A549 (cell line): ENCODE measurements around the gene MACC1.

ENCODE experiments used
- CHD2 ChIP-seq: fragments of 150-350 bp; IDR thresholded peaks from 2 replicates; pipeline ENCODE4 v1.6.1; 2014; ENCODE audit warnings: low read length; ENCODE audit not compliant: partially characterized antibody
- CTCF ChIP-seq: fragments of >200 bp; sonication (Bioruptor Twin); formaldehyde crosslinking; IDR thresholded peaks from 3 replicates; pipeline ENCODE4 v1.5.1; 2016
- E2F6 ChIP-seq: IDR thresholded peaks from 2 replicates; pipeline ENCODE4 v1.6.1; 2012; ENCODE audit warnings: low read depth, borderline replicate concordance
- EP300 ChIP-seq, 2 experiments: fragments of >200 bp; sonication (Bioruptor Twin); formaldehyde crosslinking; IDR thresholded peaks; 2 replicates in 1 of 2; 3 replicates in 1 of 2; pipeline ENCODE4 v1.6.1; 2016 to 2017
- NFE2L2 ChIP-seq: fragments of 150-350 bp; conservative IDR thresholded peaks from 2 replicates; pipeline ENCODE4 v1.6.1; 2014; ENCODE audit warnings: low read length

GRCh38 chr7:20260223-20260622 lies 43.0 kb upstream of the MACC1 start:
- no peak for TF ChIP-seq CTCF
- TF ChIP-seq CHD2: no peak
- no peak for TF ChIP-seq NFE2L2
- TF ChIP-seq E2F6: no peak
- TF ChIP-seq EP300 (IDR thresholded peaks at IDR 0.05): no peak
